GM23338 (cell line): ENCODE results near the gene AP2A1. TPM values are rescaled to one million over a fixed set of nuclear protein-coding genes. Genes with fewer than 3 reads are reported as not detected.

Experiments used
- ATAC-seq: fragments of 200-7000 bp; cut with Tn5 transposase; 3 replicates; pipeline ENCODE4 v1.9.1; 2020
- DNase-seq: peaks from one replicate; pipeline ENCODE4 v3.0.0-alpha.2; 2015; ENCODE audit warnings: low spot score
- H2AFZ ChIP-seq: fragments of 200-600 bp; sonication (generic); 2 replicates; pipeline ENCODE4 v1.8.0; 2016; ENCODE audit warnings: antibody characterized with exemption, mild to moderate bottlenecking, moderate library complexity
- H3F3A ChIP-seq: fragments of 200-600 bp; sonication (generic); replicated peaks from 2 replicates; pipeline ENCODE4 v1.8.0; 2017; ENCODE audit warnings: antibody characterized with exemption, mixed run types, low read depth
- H3K27ac ChIP-seq: fragments of 200-600 bp; sonication (generic); 2 replicates; pipeline ENCODE4 v1.6.1; 2016; ENCODE audit warnings: low read depth
- H3K27me3 ChIP-seq: fragments of 200-600 bp; sonication (generic); 2 replicates; pipeline ENCODE4 v1.8.0; 2016; ENCODE audit warnings: mild to moderate bottlenecking, mixed run types, moderate library complexity; ENCODE audit not compliant: insufficient read depth
- H3K36me3 ChIP-seq: fragments of 200-600 bp; sonication (generic); 2 replicates; pipeline ENCODE4 v1.8.0; 2016; ENCODE audit warnings: mild to moderate bottlenecking; ENCODE audit not compliant: insufficient read depth
- H3K4me1 ChIP-seq: fragments of 200-600 bp; sonication (generic); 2 replicates; pipeline ENCODE4 v1.8.0; 2016; ENCODE audit warnings: mild to moderate bottlenecking, moderate library complexity; ENCODE audit not compliant: insufficient read depth
- H3K4me2 ChIP-seq: fragments of 200-600 bp; sonication (generic); 2 replicates; pipeline ENCODE4 v1.7.1; 2017; ENCODE audit warnings: mixed run types
- H3K4me3 ChIP-seq: fragments of 200-600 bp; sonication (generic); 2 replicates; pipeline ENCODE4 v1.6.1; 2016; ENCODE audit warnings: mixed run types
- H3K79me2 ChIP-seq: fragments of 200-600 bp; sonication (generic); replicated peaks from 2 replicates; pipeline ENCODE4 v1.8.0; 2017; ENCODE audit warnings: mild to moderate bottlenecking; ENCODE audit not compliant: insufficient read depth
- H3K9me2 ChIP-seq: fragments of 200-600 bp; sonication (generic); 2 replicates; pipeline ENCODE4 v1.8.0; 2017; ENCODE audit not compliant: insufficient read depth
- H4K20me1 ChIP-seq: fragments of 200-600 bp; sonication (generic); replicated peaks from 2 replicates; pipeline ENCODE4 v1.8.0; 2017; ENCODE audit warnings: mild to moderate bottlenecking; ENCODE audit not compliant: insufficient read depth
- H3K27ac Mint-ChIP-seq: 2 replicates; pipeline ENCODE4 v1.8.0; 2020; ENCODE audit warnings: inconsistent platforms, mild to moderate bottlenecking, moderate library complexity, mixed read lengths
- H3K27me3 Mint-ChIP-seq: 3 replicates; pipeline ENCODE4 v1.8.0; 2022; ENCODE audit warnings: low read depth, mild to moderate bottlenecking, moderate library complexity, mixed read lengths, inconsistent platforms; ENCODE audit not compliant: insufficient read depth, poor library complexity
- H3K36me3 Mint-ChIP-seq: 3 replicates; pipeline ENCODE4 v1.8.0; 2021; ENCODE audit warnings: low read depth, mild to moderate bottlenecking, inconsistent platforms, moderate library complexity, mixed read lengths
- H3K4me1 Mint-ChIP-seq: 3 replicates; pipeline ENCODE4 v1.8.0; 2020; ENCODE audit warnings: mild to moderate bottlenecking, inconsistent platforms, mixed read lengths
- H3K4me3 Mint-ChIP-seq: 3 replicates; pipeline ENCODE4 v1.8.0; 2021; ENCODE audit warnings: moderate library complexity, mild to moderate bottlenecking, inconsistent platforms, mixed read lengths
- H3K9me3 Mint-ChIP-seq: 3 replicates; pipeline ENCODE4 v1.8.0; 2020; ENCODE audit warnings: moderate library complexity, mild to moderate bottlenecking, inconsistent platforms, mixed read lengths
- CREB1 ChIP-seq: fragments of 250-450 bp; sonication (Bioruptor Pico); IDR thresholded peaks from 2 replicates; pipeline ENCODE4 v1.5.0; 2020; ENCODE audit warnings: low read depth, mild to moderate bottlenecking, moderate library complexity
- JUNB ChIP-seq: IDR thresholded peaks from one replicate; pipeline ENCODE4 v1.6.1; 2016; ENCODE audit warnings: antibody characterized with exemption; ENCODE audit not compliant: unreplicated experiment
- ZNF114 ChIP-seq: fragments of 250-450 bp; sonication (Bioruptor Pico); IDR thresholded peaks from 2 replicates; pipeline ENCODE4 v1.5.0; 2020; ENCODE audit warnings: mild to moderate bottlenecking, moderate library complexity
- microRNA-seq: library from miRNA; unstranded; fragments of <30 nt; microRNA quantifications from one replicate; pipeline ENCODE4, GENCODE V29; 2017
- polyA plus RNA-seq: library from polyadenylated mRNA; unstranded; fragments of >200 nt; fragmentation: Nextera tagmentation; extraction: Ambion mirVana; gene quantifications from 2 replicates; pipeline ENCODE4 v1.2.1, GENCODE V29; 2016
- small RNA-seq: library from RNA; depleted of rRNA; stranded (forward); fragments of <200 nt; gene quantifications from one replicate; pipeline ENCODE3, GENCODE V24; 2014; ENCODE audit warnings: low replicate concordance
- total RNA-seq: library from RNA; depleted of rRNA; stranded (reverse); fragments of >200 nt; shearing (Covaris generic); gene quantifications from 2 replicates; pipeline ENCODE4 v1.2.3, GENCODE V29; 2014; rRNA removed

Gene AP2A1
- total and polyA plus RNA-seq, 2 experiments from 2014 or later, result 34.1 to 129 TPM

GRCh38 chr19:49856574-49857021 lies 89.8 kb downstream of the AP2A1 start:
- no peak overlapping the region for H2AFZ ChIP-seq
- peaks cover 65% of the 10 kb centered on the region for H3F3A ChIP-seq
- H3K4me1 ChIP-seq, result peaks cover 16% of the 10 kb centered on the region
- H3K4me2 ChIP-seq, result no peak overlapping the region
- no peak for ATAC-seq
- Mint-ChIP-seq H3K27ac (no peak overlapping the region), H3K9me3 (peaks cover 4% of the 10 kb centered on the region; the same call in 2 of the 3 replicates), H3K36me3 (peaks cover 72% of the 10 kb centered on the region), H3K4me3 (no peak overlapping the region), H3K27me3 (peaks cover 55% of the 10 kb centered on the region), H3K4me1 (peaks cover 23% of the 10 kb centered on the region)
- TF ChIP-seq ZNF114 (CRISPR knock-in tag) (no peak), CREB1 (CRISPR knock-in tag) (no peak), JUNB (no peak)
- peaks cover 24% of the 10 kb centered on the region for H3K79me2 ChIP-seq
- H3K27ac ChIP-seq, result no peak overlapping the region
- H4K20me1 ChIP-seq, result peaks cover 23% of the 10 kb centered on the region
- no peaks in the 10 kb centered on the region; the same call in 1 of the 2 replicates for H3K36me3 ChIP-seq
- no peaks in the 10 kb centered on the region for H3K27me3 ChIP-seq
- DNase-seq, result no peak
- H3K9me2 ChIP-seq, result no peaks in the 10 kb centered on the region
- no peak overlapping the region for H3K4me3 ChIP-seq

Small RNA genes lying within 50 kb of the gene (microRNA-seq; reads per million reads assigned to microRNA genes)
- gene MIR4749 (1.8 reads per million), gene MIR6799 (not detected), gene MIR6800 (not detected)

Small RNA genes lying within 50 kb of the gene (small RNA-seq; reads per million reads assigned to genes)
- not detected for gene MIR4749
- not detected for gene MIR6799
- 0.25 reads per million, percentile 4 among the genes with 10 or more reads in this experiment for gene RNU6-841P

Other genes starting within 250 kb of the AP2A1 start
- 44.0 and 54.8 TPM in 2 replicates for gene RCN3, start 239.0 kb upstream of the AP2A1 start, total RNA-seq
- 40.2 and 45.8 TPM in 2 replicates for gene RCN3, start 239.0 kb upstream of the AP2A1 start, polyA plus RNA-seq
- gene NOSIP, start 186.4 kb upstream of the AP2A1 start, total RNA-seq, result 88.5 and 89.8 TPM in 2 replicates
- 141 and 143 TPM in 2 replicates for gene NOSIP, start 186.4 kb upstream of the AP2A1 start, polyA plus RNA-seq
- 3.8 and 10.5 TPM in 2 replicates for gene PRRG2, start 185.7 kb upstream of the AP2A1 start, total RNA-seq
- 2.0 and 2.3 TPM in 2 replicates for gene PRRG2, start 185.7 kb upstream of the AP2A1 start, polyA plus RNA-seq
- 32.1 and 41.6 TPM in 2 replicates for gene PRR12, start 175.8 kb upstream of the AP2A1 start, total RNA-seq
- 8.6 and 10.3 TPM in 2 replicates for gene PRR12, start 175.8 kb upstream of the AP2A1 start, polyA plus RNA-seq
- gene RRAS, start 126.9 kb upstream of the AP2A1 start, total RNA-seq, result 6.1 and 9.3 TPM in 2 replicates
- gene RRAS, start 126.9 kb upstream of the AP2A1 start, polyA plus RNA-seq, result 30.0 and 31.0 TPM in 2 replicates
- gene SCAF1, start 124.8 kb upstream of the AP2A1 start, total RNA-seq, result 47.0 and 53.7 TPM in 2 replicates
- 19.7 and 20.2 TPM in 2 replicates for gene SCAF1, start 124.8 kb upstream of the AP2A1 start, polyA plus RNA-seq
- gene IRF3, start 101.1 kb upstream of the AP2A1 start, total RNA-seq, result 89.3 and 164 TPM in 2 replicates
- gene IRF3, start 101.1 kb upstream of the AP2A1 start, polyA plus RNA-seq, result 57.4 and 72.4 TPM in 2 replicates
- gene BCL2L12, start 101.1 kb upstream of the AP2A1 start, total RNA-seq, result 30.6 and 61.3 TPM in 2 replicates
- 102 and 114 TPM in 2 replicates for gene BCL2L12, start 101.1 kb upstream of the AP2A1 start, polyA plus RNA-seq
- 700 and 762 TPM in 2 replicates for gene PRMT1, start 89.7 kb upstream of the AP2A1 start, total RNA-seq
- 587 and 590 TPM in 2 replicates for gene PRMT1, start 89.7 kb upstream of the AP2A1 start, polyA plus RNA-seq
- 3.1 and 5.7 TPM in 2 replicates for gene ADM5, start 77.4 kb upstream of the AP2A1 start, total RNA-seq
- gene ADM5, start 77.4 kb upstream of the AP2A1 start, polyA plus RNA-seq, result 2.6 and 2.8 TPM in 2 replicates
- 46.8 and 63.4 TPM in 2 replicates for gene CPT1C, start 75.9 kb upstream of the AP2A1 start, total RNA-seq
- 77.3 and 79.3 TPM in 2 replicates for gene CPT1C, start 75.9 kb upstream of the AP2A1 start, polyA plus RNA-seq
- not detected in 2 replicates for gene TSKS, start 3.7 kb upstream of the AP2A1 start, total RNA-seq
- 0.82 and 0.99 TPM in 2 replicates for gene TSKS, start 3.7 kb upstream of the AP2A1 start, polyA plus RNA-seq
- 25.7 and 34.8 TPM in 2 replicates for gene FUZ, start 46.3 kb downstream of the AP2A1 start, total RNA-seq
- 24.3 TPM in 2 replicates for gene FUZ, start 46.3 kb downstream of the AP2A1 start, polyA plus RNA-seq
- gene MED25, start 51.3 kb downstream of the AP2A1 start, total RNA-seq, result 47.1 and 58.6 TPM in 2 replicates
- gene MED25, start 51.3 kb downstream of the AP2A1 start, polyA plus RNA-seq, result 45.6 and 46.4 TPM in 2 replicates
- gene PTOV1, start 84.2 kb downstream of the AP2A1 start, total RNA-seq, result 194 and 209 TPM in 2 replicates
- 188 and 225 TPM in 2 replicates for gene PTOV1, start 84.2 kb downstream of the AP2A1 start, polyA plus RNA-seq
- gene PNKP, start 100.6 kb downstream of the AP2A1 start, total RNA-seq, result 81.4 and 99.6 TPM in 2 replicates
- gene PNKP, start 100.6 kb downstream of the AP2A1 start, polyA plus RNA-seq, result 109 and 112 TPM in 2 replicates
- gene AKT1S1, start 110.4 kb downstream of the AP2A1 start, total RNA-seq, result 15.7 and 21.5 TPM in 2 replicates
- 28.0 and 28.6 TPM in 2 replicates for gene AKT1S1, start 110.4 kb downstream of the AP2A1 start, polyA plus RNA-seq
- gene TBC1D17, start 110.7 kb downstream of the AP2A1 start, total RNA-seq, result 12.1 and 19.3 TPM in 2 replicates
- gene TBC1D17, start 110.7 kb downstream of the AP2A1 start, polyA plus RNA-seq, result 39.5 and 43.1 TPM in 2 replicates
- gene IL4I1, start 129.9 kb downstream of the AP2A1 start, total RNA-seq, result 0.50 and 0.69 TPM in 2 replicates
- gene IL4I1, start 129.9 kb downstream of the AP2A1 start, polyA plus RNA-seq, result 0.57 and 0.60 TPM in 2 replicates
- 7.4 and 8.2 TPM in 2 replicates for gene ATF5, start 162.2 kb downstream of the AP2A1 start, total RNA-seq
- 9.6 and 10.3 TPM in 2 replicates for gene ATF5, start 162.2 kb downstream of the AP2A1 start, polyA plus RNA-seq
- gene NUP62, start 162.5 kb downstream of the AP2A1 start, total RNA-seq, result 87.7 and 99.4 TPM in 2 replicates
- gene NUP62, start 162.5 kb downstream of the AP2A1 start, polyA plus RNA-seq, result 54.0 and 55.5 TPM in 2 replicates
- gene SIGLEC11, start 194.2 kb downstream of the AP2A1 start, total RNA-seq, result not detected in 2 replicates
- gene SIGLEC11, start 194.2 kb downstream of the AP2A1 start, polyA plus RNA-seq, result not detected in 2 replicates